GM18861 (cell line): ENCODE measurements around the gene PDLIM1.

Experiments
- ATAC-seq: cut with Tn5 transposase; IDR thresholded peaks from one replicate; pipeline ENCODE4 v1.9.1; 2021; ENCODE audit not compliant: unreplicated experiment

The PDLIM1 gene

GRCh38 chr10:95315509-95315908 is 24.7 kb upstream of the PDLIM1 start:
- ATAC-seq = no peak

- no peak for ATAC-seq
Observed at GRCh38 chr10:95314192-95314918, 23.6 kb upstream of the PDLIM1 start.

- no peak for ATAC-seq
Observed at GRCh38 chr10:95312986-95313495, 22.2 kb upstream of the PDLIM1 start.

- no peak for ATAC-seq
Observed at GRCh38 chr10:95312257-95312656, 21.5 kb upstream of the PDLIM1 start.

- ATAC-seq = peak; percentile 64
Observed at GRCh38 chr10:95309958-95310357, 19.2 kb upstream of the PDLIM1 start.

GRCh38 chr10:95308389-95309302 is 17.8 kb upstream of the PDLIM1 start:
- no peak for ATAC-seq

- ATAC-seq = no peak
Observed at GRCh38 chr10:95306851-95307250, 16.0 kb upstream of the PDLIM1 start.

GRCh38 chr10:95306318-95306650 is 15.5 kb upstream of the PDLIM1 start:
- ATAC-seq = no peak

GRCh38 chr10:95305606-95306317 is 15.0 kb upstream of the PDLIM1 start:
- no peak for ATAC-seq

- no peak for ATAC-seq
Observed at GRCh38 chr10:95304976-95305375, 14.2 kb upstream of the PDLIM1 start.

- ATAC-seq = no peak
Observed at GRCh38 chr10:95304463-95304862, 13.7 kb upstream of the PDLIM1 start.

GRCh38 chr10:95303950-95304349 is 13.1 kb upstream of the PDLIM1 start:
- ATAC-seq = no peak

- ATAC-seq = no peak
Observed at GRCh38 chr10:95303535-95303934, 12.7 kb upstream of the PDLIM1 start.

GRCh38 chr10:95300022-95300539 is 9.3 kb upstream of the PDLIM1 start:
- ATAC-seq = no peak

- peak; percentile 37 for ATAC-seq
Observed at GRCh38 chr10:95297402-95297801, 6.6 kb upstream of the PDLIM1 start.

GRCh38 chr10:95296764-95297163 is 6.0 kb upstream of the PDLIM1 start:
- no peak for ATAC-seq

- ATAC-seq = peak; percentile 76
Observed at GRCh38 chr10:95295031-95295755, 4.4 kb upstream of the PDLIM1 start.

- ATAC-seq = no peak
Observed at GRCh38 chr10:95293631-95294030, 2.8 kb upstream of the PDLIM1 start.

GRCh38 chr10:95291365-95292039 is 699 bp upstream of the PDLIM1 start:
- ATAC-seq = no peak

- no peak for ATAC-seq
Observed at GRCh38 chr10:95289921-95290421, 832 bp downstream of the PDLIM1 start.
